Left ventricle myocardium inferior (tissue), 1 donor: Measurements from ENCODE around the gene TC2N. TPM values are rescaled to one million over a fixed set of nuclear protein-coding genes. Genes with fewer than 3 reads are reported as not detected.

ENCODE experiments used
- DNase-seq: peaks from one replicate; pipeline ENCODE4 v3.0.0-alpha.2; 2020
- H3K27ac ChIP-seq: fragments of 200-600 bp; replicated peaks from 2 replicates; pipeline ENCODE4 v1.8.0; 2021
- H3K27me3 ChIP-seq: fragments of 200-600 bp; 2 replicates; pipeline ENCODE4 v1.8.0; 2021; ENCODE audit warnings: low read depth
- H3K36me3 ChIP-seq: fragments of 200-600 bp; 2 replicates; pipeline ENCODE4 v1.8.0; 2021
- H3K4me1 ChIP-seq: fragments of 200-600 bp; 2 replicates; pipeline ENCODE4 v1.8.0; 2021
- H3K4me3 ChIP-seq: fragments of 200-600 bp; 2 replicates; pipeline ENCODE4 v1.8.0; 2021; ENCODE audit warnings: mild to moderate bottlenecking, moderate library complexity
- H3K9me3 ChIP-seq: fragments of 200-600 bp; replicated peaks from 2 replicates; pipeline ENCODE4 v1.8.0; 2021
- intact Hi-C: fragments of 100-400 bp; cut with micrococcal nuclease; formaldehyde crosslinking; loops from one replicate; pipeline ENCODE4 v1.11.0; 2022
- total RNA-seq: library from RNA; stranded (reverse); fragmentation: NEBNext Ultra II Directional; extraction: Animal tissue kit (Norgen Biotek cat#: 25700); gene quantifications from one replicate; pipeline ENCODE4 v1.2.1, GENCODE V29; 2021
- TF ChIP-seq, protein P1 (sequence below): fragments of 200-600 bp; IDR thresholded peaks from 2 replicates; pipeline ENCODE4 v1.8.0; 2021; ENCODE audit warnings: antibody characterized with exemption, mild to moderate bottlenecking, borderline replicate concordance
- donor health status: DM: no; HTN: yes; CAD: no; lungs with severe emphysema.

TC2N gene
- total RNA-seq, 1 donor from 2014 or later, result 4.1 TPM

DNA sequence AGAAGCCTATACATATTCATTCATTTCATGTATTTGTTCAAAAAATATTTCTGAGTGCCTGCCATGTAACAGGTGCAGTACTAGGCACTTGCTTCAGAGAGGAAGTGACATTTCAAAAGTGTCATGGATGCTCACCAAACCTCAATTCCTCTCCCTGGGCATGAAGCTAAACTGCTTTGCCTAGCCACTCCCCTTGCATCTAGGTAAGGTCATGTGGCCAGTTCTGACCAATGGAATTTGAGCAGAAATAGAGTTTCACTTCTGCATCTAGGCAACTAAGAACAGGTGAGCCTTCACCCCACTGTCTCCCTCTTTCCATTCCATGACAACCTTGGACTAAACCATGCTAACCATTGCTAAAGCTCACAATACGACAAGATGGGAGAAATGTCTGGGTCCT is 27.6 kb downstream of the TC2N start:
- Histone ChIP-seq H3K4me1 (peaks cover 15% of the 10 kb centered on the region), H3K27me3 (peaks cover 91% of the 10 kb centered on the region), H3K4me3 (no peak overlapping the region), H3K36me3 (no peaks in the 10 kb centered on the region), H3K27ac (no peak overlapping the region), H3K9me3 (no peaks in the 10 kb centered on the region)
- intact Hi-C loops, result no loop called here
- DNase-seq, result no peak
- TF ChIP-seq, protein P1, sequence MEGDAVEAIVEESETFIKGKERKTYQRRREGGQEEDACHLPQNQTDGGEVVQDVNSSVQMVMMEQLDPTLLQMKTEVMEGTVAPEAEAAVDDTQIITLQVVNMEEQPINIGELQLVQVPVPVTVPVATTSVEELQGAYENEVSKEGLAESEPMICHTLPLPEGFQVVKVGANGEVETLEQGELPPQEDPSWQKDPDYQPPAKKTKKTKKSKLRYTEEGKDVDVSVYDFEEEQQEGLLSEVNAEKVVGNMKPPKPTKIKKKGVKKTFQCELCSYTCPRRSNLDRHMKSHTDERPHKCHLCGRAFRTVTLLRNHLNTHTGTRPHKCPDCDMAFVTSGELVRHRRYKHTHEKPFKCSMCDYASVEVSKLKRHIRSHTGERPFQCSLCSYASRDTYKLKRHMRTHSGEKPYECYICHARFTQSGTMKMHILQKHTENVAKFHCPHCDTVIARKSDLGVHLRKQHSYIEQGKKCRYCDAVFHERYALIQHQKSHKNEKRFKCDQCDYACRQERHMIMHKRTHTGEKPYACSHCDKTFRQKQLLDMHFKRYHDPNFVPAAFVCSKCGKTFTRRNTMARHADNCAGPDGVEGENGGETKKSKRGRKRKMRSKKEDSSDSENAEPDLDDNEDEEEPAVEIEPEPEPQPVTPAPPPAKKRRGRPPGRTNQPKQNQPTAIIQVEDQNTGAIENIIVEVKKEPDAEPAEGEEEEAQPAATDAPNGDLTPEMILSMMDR, result no peak

DNA sequence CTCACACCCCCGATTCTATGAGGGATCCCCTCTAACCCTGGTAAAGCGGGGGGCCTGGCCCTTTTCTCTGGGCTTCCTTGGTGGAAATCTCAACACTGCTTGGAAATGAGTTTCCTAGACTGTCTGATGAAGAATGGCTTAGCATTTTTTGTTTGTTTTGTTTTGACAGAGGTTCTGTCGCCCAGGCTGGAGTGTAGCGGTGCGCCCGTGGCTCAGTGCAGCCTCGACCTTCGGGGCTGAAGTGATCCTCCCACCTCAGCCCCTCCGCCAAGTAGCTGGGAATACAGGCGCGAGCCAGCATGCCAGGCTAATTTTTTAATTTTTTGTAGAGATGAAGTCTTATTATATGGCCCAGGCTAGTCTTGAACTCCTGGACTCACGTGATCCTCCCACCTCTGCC is 30.3 kb downstream of the TC2N start:
- H3K4me1 ChIP-seq, result peaks cover 15% of the 10 kb centered on the region
- peaks cover 97% of the 10 kb centered on the region for H3K27me3 ChIP-seq
- TF ChIP-seq, protein P1, result no peak
- DNase-seq, result no peak
- H3K36me3 ChIP-seq, result no peaks in the 10 kb centered on the region
- H3K27ac ChIP-seq, result peak overlapping the region; percentile 81
- peak overlapping the region; percentile 69 for H3K4me3 ChIP-seq
- H3K9me3 ChIP-seq, result no peaks in the 10 kb centered on the region
- intact Hi-C loops, result no loop called here

DNA sequence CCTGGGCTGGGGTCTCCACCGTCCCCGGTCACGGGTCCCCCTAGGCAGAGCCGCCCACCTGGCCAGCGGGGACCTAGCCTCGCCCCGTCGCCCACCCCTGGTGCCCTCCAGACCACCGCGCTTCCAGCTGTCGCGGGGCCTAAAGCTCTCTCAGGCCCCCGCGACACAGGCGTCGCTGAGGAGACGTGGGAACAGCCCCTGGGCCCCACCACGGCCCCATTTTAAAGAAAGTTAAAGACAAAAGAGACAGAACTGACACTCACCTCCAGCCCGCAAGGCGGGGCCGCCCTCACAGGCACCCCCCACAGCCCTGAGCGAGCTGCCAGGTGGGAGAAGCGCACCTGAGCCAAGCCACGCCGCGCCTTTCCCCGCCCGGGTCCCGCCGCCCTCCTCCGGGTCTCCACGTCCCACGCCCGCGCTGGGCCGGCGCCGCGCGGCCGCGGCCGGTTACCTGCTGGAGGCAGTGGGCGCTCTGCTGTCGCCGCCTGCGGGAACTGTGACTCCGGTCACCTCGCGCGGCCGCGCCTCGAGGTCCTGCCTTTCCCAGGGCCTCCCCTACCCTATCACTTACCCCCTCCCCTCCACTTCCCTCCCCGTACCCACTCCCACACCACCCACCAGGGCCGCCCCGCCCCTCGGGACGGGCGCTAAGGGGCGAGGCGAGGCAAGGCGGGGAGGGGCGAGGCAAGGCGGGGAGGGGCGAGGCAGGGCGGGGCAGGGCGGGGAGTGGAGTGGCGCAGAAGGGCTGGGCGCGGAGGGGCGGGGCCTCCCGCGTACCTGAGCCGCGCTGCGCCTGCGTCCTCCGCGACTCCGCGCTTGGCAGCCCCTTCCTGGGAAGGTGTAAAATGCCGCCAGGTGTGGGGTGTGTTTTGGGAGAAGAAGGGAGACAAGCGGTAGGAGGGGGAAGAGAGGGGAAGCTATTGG is 31.2 kb downstream of the TC2N start:
- TF ChIP-seq, protein P1, result no peak
- Histone ChIP-seq H3K4me1 (peaks cover 15% of the 10 kb centered on the region), H3K9me3 (no peaks in the 10 kb centered on the region), H3K4me3 (peak overlapping the region; percentile 69), H3K36me3 (no peaks in the 10 kb centered on the region), H3K27ac (peak overlapping the region; percentile 81), H3K27me3 (peaks cover 93% of the 10 kb centered on the region)
- intact Hi-C loops, result no loop called here
- DNase-seq, result peak; percentile 62

DNA sequence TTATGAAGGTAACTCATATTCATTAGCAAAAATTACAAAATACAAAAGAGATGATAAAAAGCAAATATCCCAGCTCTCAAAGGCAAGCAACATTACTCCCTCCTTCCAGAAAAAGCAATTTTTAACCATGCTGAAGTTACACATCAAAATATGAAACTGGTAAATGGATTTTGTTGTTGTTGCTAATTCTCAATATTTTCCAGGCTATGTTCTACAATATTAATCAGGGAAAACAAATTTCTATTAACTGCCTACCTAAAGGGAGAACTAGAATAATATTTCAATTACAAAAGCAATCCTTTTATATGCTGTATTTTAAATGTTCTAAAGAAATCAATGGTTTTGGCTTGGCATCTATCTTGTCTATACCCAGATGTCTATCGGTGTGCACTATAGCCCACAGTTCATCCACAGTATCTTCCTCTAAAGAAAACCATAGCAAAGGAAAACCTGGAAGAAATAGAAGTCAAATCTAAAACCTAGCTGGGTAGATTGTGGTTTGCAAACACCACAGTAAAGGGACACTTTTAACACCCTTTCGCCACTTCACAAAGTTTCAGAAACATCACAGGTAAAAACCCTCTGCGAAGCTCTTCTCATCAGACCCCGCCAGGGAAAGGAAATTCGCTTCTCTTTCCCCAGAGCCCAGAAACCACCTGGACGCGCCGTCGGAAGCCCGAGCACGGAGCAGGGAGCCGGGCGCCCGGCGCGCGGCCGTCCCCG is 32.0 kb downstream of the TC2N start:
- intact Hi-C loops, result no loop called here
- no peak for DNase-seq
- Histone ChIP-seq H3K4me3 (peak overlapping the region; percentile 69), H3K27ac (peak overlapping the region; percentile 81), H3K4me1 (peaks cover 15% of the 10 kb centered on the region), H3K27me3 (peaks cover 88% of the 10 kb centered on the region), H3K9me3 (no peaks in the 10 kb centered on the region), H3K36me3 (no peaks in the 10 kb centered on the region)
- TF ChIP-seq, protein P1, result no peak

DNA sequence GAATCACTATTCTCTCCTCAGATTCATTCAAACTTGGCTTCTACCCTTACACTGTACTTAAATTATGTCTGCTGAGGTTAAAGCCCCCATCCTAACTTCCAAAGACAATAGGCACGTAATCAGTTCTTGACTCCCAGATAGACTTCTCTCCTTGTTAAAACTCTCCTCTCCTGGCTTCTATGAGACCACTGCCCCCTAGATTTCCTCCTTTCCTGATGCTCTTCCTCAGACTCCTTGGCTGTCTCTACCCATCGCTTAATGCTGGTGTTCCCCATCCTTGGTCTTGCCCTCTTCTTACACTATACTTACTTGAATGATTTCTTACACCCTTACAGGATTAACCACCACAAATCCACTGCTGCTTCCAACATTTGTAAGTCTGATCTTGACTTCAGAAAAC is 32.8 kb downstream of the TC2N start:
- TF ChIP-seq, protein P1, result no peak
- H3K4me3 ChIP-seq, result peak overlapping the region; percentile 69

More for the DNA sequence above, 32.8 kb downstream of the TC2N start:
- H3K27me3 ChIP-seq, result peaks cover 81% of the 10 kb centered on the region
- intact Hi-C loops, result no loop called here
- no peaks in the 10 kb centered on the region for H3K36me3 ChIP-seq
- H3K27ac ChIP-seq, result peak overlapping the region; percentile 0
- peaks cover 15% of the 10 kb centered on the region for H3K4me1 ChIP-seq
- no peaks in the 10 kb centered on the region for H3K9me3 ChIP-seq
- no peak for DNase-seq
